ENCODE measurements around the gene RSL24D1. TPM values are rescaled to one million over a fixed set of nuclear protein-coding genes. Genes with fewer than 3 reads are reported as not detected.

The RSL24D1 gene
- total RNA-seq, 1 experiment from 2014 or later: 87.0 TPM

- no peaks in the 10 kb centered on the region for H3K9me3 ChIP-seq (ENCODE audit: insufficient read depth, low read depth)
- no peaks in the 10 kb centered on the region for H3K79me2 ChIP-seq (ENCODE audit: low read depth)
- no peaks in the 10 kb centered on the region for H4K20me1 ChIP-seq (ENCODE audit: insufficient read depth)
- peak overlapping the region; percentile 31; the same call in 1 of the 2 replicates for H3K4me3 ChIP-seq
- H2AFZ ChIP-seq: peak overlapping the region; percentile 65
- POLR2A ChIA-PET (ENCODE audit: unreplicated experiment): interaction anchor here (0.6 kb wide), 2 partner anchors 41 to 407 kb away, joined by 3 to 27 read pairs; no protein-coding TSS in a partner anchor
- intact Hi-C loops (cut with micrococcal nuclease; ENCODE audit: unreplicated experiment): loop anchor here (1.0 kb wide), 1 partner anchor 70 kb away; no protein-coding TSS in a partner anchor
- H3K9me2 ChIP-seq (ENCODE audit: insufficient read depth): no peaks in the 10 kb centered on the region
- no peaks in the 10 kb centered on the region for H3K27me3 ChIP-seq (ENCODE audit: insufficient read depth, low read depth)
- H3F3A ChIP-seq (ENCODE audit: insufficient read depth, low read depth): peaks cover 14% of the 10 kb centered on the region; the same call in 1 of the 2 replicates
- TF ChIP-seq EZH2 (IDR thresholded peaks at IDR 0.05; ENCODE audit: low read depth): no peak
- TF ChIP-seq, protein P1, sequence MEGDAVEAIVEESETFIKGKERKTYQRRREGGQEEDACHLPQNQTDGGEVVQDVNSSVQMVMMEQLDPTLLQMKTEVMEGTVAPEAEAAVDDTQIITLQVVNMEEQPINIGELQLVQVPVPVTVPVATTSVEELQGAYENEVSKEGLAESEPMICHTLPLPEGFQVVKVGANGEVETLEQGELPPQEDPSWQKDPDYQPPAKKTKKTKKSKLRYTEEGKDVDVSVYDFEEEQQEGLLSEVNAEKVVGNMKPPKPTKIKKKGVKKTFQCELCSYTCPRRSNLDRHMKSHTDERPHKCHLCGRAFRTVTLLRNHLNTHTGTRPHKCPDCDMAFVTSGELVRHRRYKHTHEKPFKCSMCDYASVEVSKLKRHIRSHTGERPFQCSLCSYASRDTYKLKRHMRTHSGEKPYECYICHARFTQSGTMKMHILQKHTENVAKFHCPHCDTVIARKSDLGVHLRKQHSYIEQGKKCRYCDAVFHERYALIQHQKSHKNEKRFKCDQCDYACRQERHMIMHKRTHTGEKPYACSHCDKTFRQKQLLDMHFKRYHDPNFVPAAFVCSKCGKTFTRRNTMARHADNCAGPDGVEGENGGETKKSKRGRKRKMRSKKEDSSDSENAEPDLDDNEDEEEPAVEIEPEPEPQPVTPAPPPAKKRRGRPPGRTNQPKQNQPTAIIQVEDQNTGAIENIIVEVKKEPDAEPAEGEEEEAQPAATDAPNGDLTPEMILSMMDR (conservative IDR thresholded peaks at IDR 0.05): no peak
- CTCF ChIA-PET: interaction anchor here (0.6 to 1.0 kb wide), 2 partner anchors 52 to 215 kb away, joined by 3 read pairs; no protein-coding TSS in a partner anchor
- H3K4me1 ChIP-seq (replicated peaks; ENCODE audit: insufficient read depth): peaks cover 23% of the 10 kb centered on the region
- no peaks in the 10 kb centered on the region for H3K36me3 ChIP-seq (ENCODE audit: low read depth)
- DNase-seq: no peak
- H3K4me2 ChIP-seq: peak overlapping the region; percentile 74
- H3K27ac ChIP-seq: peak overlapping the region; percentile 84
- no TSS peak for BruUV-seq (replicated peaks)
Observed at GRCh38 chr15:55220606-55221005, 23.9 kb upstream of the RSL24D1 start.

DNA sequence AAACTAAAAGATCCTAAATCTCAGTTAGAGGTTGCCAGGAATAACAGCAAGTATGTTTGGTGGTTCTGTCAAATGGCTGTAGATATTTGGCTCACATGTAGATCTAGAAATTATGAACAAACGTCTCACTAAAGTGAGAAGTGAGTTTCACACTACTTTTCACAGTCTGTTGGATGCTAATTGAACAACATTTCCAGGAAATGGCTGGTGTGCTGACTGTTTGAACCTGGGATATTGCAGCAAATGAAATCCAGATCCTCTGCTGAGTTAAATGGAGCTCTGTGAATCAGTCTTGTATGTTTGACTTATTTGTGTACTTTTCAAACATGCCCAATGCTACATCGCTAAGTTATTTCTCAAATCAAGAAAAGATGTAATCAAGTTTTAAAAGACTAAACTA is 21.3 kb upstream of the RSL24D1 start:
- ChIA-PET CTCF (interaction anchor here (0.5 to 0.9 kb wide), 2 partner anchors 63 to 217 kb away, joined by 4 to 8 read pairs; no protein-coding TSS in a partner anchor), POLR2A (ENCODE audit: unreplicated experiment) (interaction anchor here (0.7 kb wide), 1 partner anchor 221 kb away, joined by 10 read pairs; no protein-coding TSS in a partner anchor)
- no peak for TF ChIP-seq EZH2 (IDR thresholded peaks at IDR 0.05; ENCODE audit: low read depth)
- TF ChIP-seq, protein P1 (conservative IDR thresholded peaks at IDR 0.05): no peak
- no peaks in the 10 kb centered on the region for H4K20me1 ChIP-seq (ENCODE audit: insufficient read depth)
- H3K4me2 ChIP-seq: no peak overlapping the region
- BruUV-seq (replicated peaks): no TSS peak
- H3K27me3 ChIP-seq (ENCODE audit: insufficient read depth, low read depth): no peaks in the 10 kb centered on the region
- H2AFZ ChIP-seq: no peak overlapping the region
- peaks cover 14% of the 10 kb centered on the region; the same call in 1 of the 2 replicates for H3F3A ChIP-seq (ENCODE audit: insufficient read depth, low read depth)
- H3K79me2 ChIP-seq (ENCODE audit: low read depth): no peaks in the 10 kb centered on the region
- H3K36me3 ChIP-seq (ENCODE audit: low read depth): no peaks in the 10 kb centered on the region
- peaks cover 23% of the 10 kb centered on the region for H3K4me1 ChIP-seq (replicated peaks; ENCODE audit: insufficient read depth)
- no peak overlapping the region for H3K4me3 ChIP-seq
- H3K27ac ChIP-seq: no peak overlapping the region
- DNase-seq: no peak
- H3K9me2 ChIP-seq (ENCODE audit: insufficient read depth): no peaks in the 10 kb centered on the region
- intact Hi-C loops (cut with micrococcal nuclease; ENCODE audit: unreplicated experiment): no loop called here
- H3K9me3 ChIP-seq (ENCODE audit: insufficient read depth, low read depth): no peaks in the 10 kb centered on the region

DNA sequence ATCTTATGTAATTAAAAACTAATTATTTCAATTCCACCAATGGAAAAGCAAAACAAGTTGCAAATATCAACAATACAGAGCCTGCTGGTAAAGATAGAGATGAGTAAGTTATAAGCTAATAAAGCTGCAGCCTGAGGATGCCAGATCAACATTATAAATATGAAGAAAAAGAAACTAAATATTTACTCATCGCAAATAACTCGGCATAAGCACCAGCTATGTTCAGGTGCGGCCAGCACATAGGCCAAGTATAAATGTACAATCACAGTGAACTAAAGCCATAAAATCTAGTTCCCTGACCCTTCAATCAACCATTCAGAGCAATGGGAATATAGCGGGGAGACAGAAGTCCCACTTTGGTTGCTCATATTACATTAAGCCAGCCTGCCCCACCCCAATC is 7.7 kb upstream of the RSL24D1 start:
- no peaks in the 10 kb centered on the region for H3K79me2 ChIP-seq (ENCODE audit: low read depth)
- no peak for TF ChIP-seq EZH2 (IDR thresholded peaks at IDR 0.05; ENCODE audit: low read depth)
- TF ChIP-seq, protein P1 (conservative IDR thresholded peaks at IDR 0.05): no peak
- H3K27me3 ChIP-seq (ENCODE audit: insufficient read depth, low read depth): no peaks in the 10 kb centered on the region
- H3K9me3 ChIP-seq (ENCODE audit: insufficient read depth, low read depth): no peaks in the 10 kb centered on the region
- no peaks in the 10 kb centered on the region for H3F3A ChIP-seq (ENCODE audit: insufficient read depth, low read depth)
- no TSS peak for BruUV-seq (replicated peaks)
- POLR2A ChIA-PET (ENCODE audit: unreplicated experiment): no interaction called here
- DNase-seq: no peak
- no peaks in the 10 kb centered on the region for H4K20me1 ChIP-seq (ENCODE audit: insufficient read depth)
- H2AFZ ChIP-seq: no peak overlapping the region
- intact Hi-C loops (cut with micrococcal nuclease; ENCODE audit: unreplicated experiment): no loop called here
- H3K4me3 ChIP-seq: no peak overlapping the region
- CTCF ChIA-PET: no interaction called here
- H3K36me3 ChIP-seq (ENCODE audit: low read depth): no peaks in the 10 kb centered on the region
- H3K9me2 ChIP-seq (ENCODE audit: insufficient read depth): no peaks in the 10 kb centered on the region
- no peaks in the 10 kb centered on the region for H3K4me1 ChIP-seq (replicated peaks; ENCODE audit: insufficient read depth)
- no peak overlapping the region for H3K4me2 ChIP-seq
- H3K27ac ChIP-seq: no peak overlapping the region
